Measurements from ENCODE around the gene CD44. TPM values are rescaled to one million over a fixed set of nuclear protein-coding genes. Genes with fewer than 3 reads are reported as not detected.

The CD44 gene
- total RNA-seq, 1 experiment from 2014 or later, result 6.1 TPM

GRCh38 chr11:35190804-35191348, 51.9 kb downstream of the CD44 start:
- Histone ChIP-seq H4K20me1 (ENCODE audit: control insufficient read depth, insufficient read depth, insufficient read length) (no peaks in the 10 kb centered on the region), H2BK15ac (ENCODE audit: low read depth, low read length) (no peak overlapping the region), H3K79me2 (ENCODE audit: insufficient read depth, low read length) (no peaks in the 10 kb centered on the region), H3K9me3 (ENCODE audit: control insufficient read depth, low read depth, low read length) (no peaks in the 10 kb centered on the region), H3T11ph (ENCODE audit: low read length) (no peak overlapping the region), H2BK12ac (ENCODE audit: insufficient read length, low read depth, low read length) (no peak overlapping the region), H3K4ac (ENCODE audit: low read depth, low read length) (no peak overlapping the region), H3K4me1 (ENCODE audit: insufficient read depth, low read length) (no peaks in the 10 kb centered on the region), H3K14ac (ENCODE audit: insufficient read depth, low read length) (no peak overlapping the region), H3K79me1 (ENCODE audit: insufficient read depth, low read depth, low read length, poor library complexity, severe bottlenecking) (no peaks in the 10 kb centered on the region), H3K23me2 (ENCODE audit: insufficient read length, low read depth, low read length, poor library complexity, severe bottlenecking) (no peaks in the 10 kb centered on the region), H3K56ac (ENCODE audit: insufficient read length, low read depth, low read length) (no peak overlapping the region), H2AK5ac (ENCODE audit: insufficient read length, low read length) (no peak overlapping the region), H2BK20ac (ENCODE audit: low read depth, low read length, poor library complexity, severe bottlenecking) (no peak overlapping the region), H4K91ac (ENCODE audit: insufficient read length, low read depth, low read length) (no peak overlapping the region), H3K4me2 (ENCODE audit: insufficient read depth, insufficient read length, low read length) (no peak overlapping the region), H2AFZ (ENCODE audit: low read length) (no peak overlapping the region), H3K23ac (ENCODE audit: insufficient read length, low read depth, low read length) (no peak overlapping the region), H3K27ac (ENCODE audit: insufficient read length, low read depth, low read length) (no peak overlapping the region), H3K27me3 (ENCODE audit: insufficient read depth, low read length) (no peaks in the 10 kb centered on the region), H4K5ac (ENCODE audit: insufficient read length, low read depth, low read length) (no peak overlapping the region), H3K18ac (ENCODE audit: insufficient read length, low read depth, low read length) (no peak overlapping the region), H3K9ac (ENCODE audit: extremely low read depth, insufficient read length, low read length) (no peak overlapping the region), H2BK5ac (ENCODE audit: insufficient read length, low read length) (no peak overlapping the region), H4K8ac (replicated peaks; ENCODE audit: insufficient read length, low read depth, low read length) (no peak overlapping the region), H2BK120ac (ENCODE audit: low read depth, low read length, poor library complexity, severe bottlenecking) (no peak overlapping the region)
- H3K4me1 Mint-ChIP-seq, result peaks cover 4 to 6% of the 10 kb centered on the region in 2 experiments
- H3K27me3 Mint-ChIP-seq (ENCODE audit: low read depth), result no peaks in the 10 kb centered on the region
- no peaks in the 10 kb centered on the region for H3K36me3 Mint-ChIP-seq (ENCODE audit: insufficient read depth in 1 of 3, low read depth in 3 of 3)
- H3K27ac Mint-ChIP-seq, result no peak overlapping the region
- WGBS (ENCODE audit: extremely low coverage, insufficient read length, low lambda C conversion rate), result no CpG with 5 or more reads among the region's 6 CpGs
- TF ChIP-seq CTCF (conservative IDR thresholded peaks at IDR 0.05), result no peak
- H3K9me3 Mint-ChIP-seq, result no peaks in the 10 kb centered on the region
- DNase-seq, result no peak
- no peak overlapping the region for H3K4me3 Mint-ChIP-seq
